Activated T-cell treated with anti-CD3 and anti-CD28 coated beads, Interleukin-2, amount 50 U/mL, for 1 hour (primary cell): ENCODE results near the gene CCDC124.

Source experiments
- DNase-seq: peaks from one replicate; pipeline ENCODE4 v3.0.0-alpha.2; 2020

The CCDC124 gene

GRCh38 chr19:17989425-17990094 lies 56.7 kb downstream of the CCDC124 start:
- no peak for DNase-seq

GRCh38 chr19:17993076-17993813 lies 60.4 kb downstream of the CCDC124 start:
- DNase-seq = no peak
